ENCODE results near the gene GAP43. TPM values are rescaled to one million over a fixed set of nuclear protein-coding genes. Genes with fewer than 3 reads are reported as not detected.

The GAP43 gene
- total and polyA plus RNA-seq, 2 experiments from 2014 or later: 2.1 to 5.7 TPM

DNA sequence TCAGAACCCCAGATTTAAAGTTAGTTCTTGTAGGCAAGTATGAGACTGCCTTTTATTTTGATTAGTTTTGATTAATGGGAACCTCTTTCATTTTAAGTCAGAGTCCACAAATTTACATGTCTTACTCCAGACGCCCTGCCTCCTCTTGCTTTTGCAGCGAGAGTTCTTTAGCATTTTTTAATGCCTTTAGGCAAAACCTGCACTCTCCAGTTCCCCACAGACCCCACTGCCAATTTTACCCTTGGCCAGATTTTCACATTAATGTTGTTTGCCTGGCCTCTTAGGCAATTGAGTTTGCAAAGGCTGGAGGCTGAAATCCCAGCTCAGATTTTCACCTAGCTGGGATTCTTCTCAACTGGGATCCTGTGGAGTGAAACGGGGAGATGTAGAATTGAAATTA, 85.8 kb downstream of the GAP43 start:
- DNase-seq (ENCODE audit: low read depth in 1 of 2, low spot score in 1 of 2): no peak
- no peak for TF ChIP-seq CTCF (IDR thresholded peaks at IDR 0.05; ENCODE audit: low read depth, low read length)
- H3K9me3 ChIP-seq (ENCODE audit: low read depth): no peaks in the 10 kb centered on the region
- H3K4me1 ChIP-seq (ENCODE audit: low read depth): no peaks in the 10 kb centered on the region
- H3K27me3 ChIP-seq: no peaks in the 10 kb centered on the region
- no peak overlapping the region for H3K27ac ChIP-seq
- H3K4me3 ChIP-seq: no peak overlapping the region
- H3K36me3 ChIP-seq: no peaks in the 10 kb centered on the region

DNA sequence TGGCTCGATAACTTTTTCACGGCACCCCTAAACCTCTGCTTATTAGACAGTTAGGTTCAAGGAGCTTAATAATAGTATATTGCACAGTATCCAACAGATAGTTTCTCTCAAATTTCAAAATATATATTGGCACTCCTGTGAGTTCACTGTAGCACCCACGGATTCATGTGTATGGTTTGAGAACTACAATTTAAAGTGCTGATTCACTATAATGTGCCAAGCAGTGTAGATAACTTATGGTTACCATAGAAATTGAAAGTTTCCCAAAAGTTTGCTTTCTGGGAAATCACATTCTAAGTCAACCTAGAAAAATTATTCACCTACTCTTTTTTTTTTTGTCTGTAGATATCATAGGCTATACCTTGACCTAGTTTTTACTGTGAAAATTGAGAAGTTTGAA, 86.6 kb downstream of the GAP43 start:
- Histone ChIP-seq H3K9me3 (ENCODE audit: low read depth) (no peaks in the 10 kb centered on the region), H3K4me1 (ENCODE audit: low read depth) (no peaks in the 10 kb centered on the region), H3K27ac (no peak overlapping the region), H3K27me3 (no peaks in the 10 kb centered on the region), H3K4me3 (no peak overlapping the region), H3K36me3 (no peaks in the 10 kb centered on the region)
- TF ChIP-seq CTCF (IDR thresholded peaks at IDR 0.05; ENCODE audit: low read depth, low read length): no peak
- DNase-seq (ENCODE audit: low read depth in 1 of 2, low spot score in 1 of 2): peak in 1 of 2 donors; percentile 45

DNA sequence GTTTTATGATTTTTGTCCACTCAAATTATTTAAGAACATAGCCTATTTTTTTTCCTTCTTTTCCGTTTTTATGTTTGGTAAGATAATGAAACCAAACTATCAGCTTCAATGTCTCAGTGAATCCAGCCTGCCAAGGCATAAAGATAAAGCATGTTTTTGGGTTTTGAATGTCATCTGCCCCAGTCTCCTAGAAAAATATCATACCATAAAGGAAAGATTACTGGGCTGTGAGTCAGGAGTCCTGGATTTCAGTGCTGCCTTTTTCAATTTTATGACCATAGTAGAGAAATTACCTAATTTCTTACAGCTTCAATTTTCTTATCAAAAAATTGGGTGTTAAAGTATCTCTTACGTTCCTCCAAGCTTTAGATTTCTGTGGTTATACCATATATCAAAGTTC, 87.5 kb downstream of the GAP43 start:
- Histone ChIP-seq H3K4me3 (no peak overlapping the region), H3K36me3 (no peaks in the 10 kb centered on the region), H3K27ac (no peak overlapping the region), H3K9me3 (ENCODE audit: low read depth) (no peaks in the 10 kb centered on the region), H3K27me3 (no peaks in the 10 kb centered on the region), H3K4me1 (ENCODE audit: low read depth) (no peaks in the 10 kb centered on the region)
- TF ChIP-seq CTCF (IDR thresholded peaks at IDR 0.05; ENCODE audit: low read depth, low read length): no peak
- peak in 1 of 2 donors; percentile 43 for DNase-seq (ENCODE audit: low read depth in 1 of 2, low spot score in 1 of 2)

DNA sequence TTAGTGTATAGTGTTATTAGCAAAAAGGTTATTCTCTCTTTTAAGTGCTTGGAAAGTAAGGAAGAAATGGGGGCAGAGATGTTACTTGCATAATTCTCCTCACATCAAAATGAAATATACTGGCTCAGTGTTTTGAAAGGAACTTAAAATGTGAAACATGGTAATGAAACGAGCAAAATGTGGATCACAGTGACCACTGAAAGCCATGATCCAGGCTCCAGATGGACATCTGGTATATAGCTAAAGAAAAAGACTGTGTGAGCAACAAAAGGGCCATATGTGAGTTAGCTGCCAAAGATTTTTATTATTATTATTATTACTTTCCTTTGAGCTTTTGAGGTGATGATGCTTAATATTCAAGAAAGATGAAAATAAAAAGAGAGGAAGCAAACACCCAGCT, 89.6 kb downstream of the GAP43 start:
- Histone ChIP-seq H3K36me3 (no peaks in the 10 kb centered on the region), H3K27me3 (no peaks in the 10 kb centered on the region), H3K4me3 (no peak overlapping the region), H3K4me1 (ENCODE audit: low read depth) (no peaks in the 10 kb centered on the region), H3K9me3 (ENCODE audit: low read depth) (no peaks in the 10 kb centered on the region), H3K27ac (no peak overlapping the region)
- DNase-seq (ENCODE audit: low read depth in 1 of 2, low spot score in 1 of 2): no peak
- no peak for TF ChIP-seq CTCF (IDR thresholded peaks at IDR 0.05; ENCODE audit: low read depth, low read length)

DNA sequence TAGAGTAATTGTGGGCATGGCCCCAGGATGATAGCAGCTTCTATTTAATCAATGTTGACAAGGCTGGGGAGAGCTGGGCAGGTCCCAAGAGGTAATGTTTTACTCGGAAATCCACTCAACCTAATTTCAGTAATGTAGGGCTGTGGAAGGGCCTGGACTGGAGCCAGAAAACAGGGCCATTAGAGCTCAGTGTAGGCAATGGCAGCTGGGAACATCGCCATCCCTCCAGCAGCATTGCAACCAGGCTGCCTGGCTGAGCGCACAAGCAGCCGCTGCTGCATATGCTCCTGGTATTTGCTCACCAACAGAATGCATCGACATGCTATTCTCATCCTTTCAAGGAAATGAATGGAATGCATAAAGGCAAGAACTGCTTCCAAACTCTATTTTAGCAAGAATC, 90.0 kb downstream of the GAP43 start:
- peak in 1 of 2 donors; percentile 29 for DNase-seq (ENCODE audit: low read depth in 1 of 2, low spot score in 1 of 2)
- no peak overlapping the region for H3K4me3 ChIP-seq
- TF ChIP-seq CTCF (IDR thresholded peaks at IDR 0.05; ENCODE audit: low read depth, low read length): no peak
- no peaks in the 10 kb centered on the region for H3K4me1 ChIP-seq (ENCODE audit: low read depth)
- H3K27ac ChIP-seq: no peak overlapping the region
- no peaks in the 10 kb centered on the region for H3K36me3 ChIP-seq
- H3K27me3 ChIP-seq: no peaks in the 10 kb centered on the region
- H3K9me3 ChIP-seq (ENCODE audit: low read depth): no peaks in the 10 kb centered on the region

- Histone ChIP-seq H3K27ac (no peak overlapping the region), H3K4me1 (ENCODE audit: low read depth) (no peaks in the 10 kb centered on the region), H3K4me3 (no peak overlapping the region), H3K36me3 (no peaks in the 10 kb centered on the region), H3K27me3 (no peaks in the 10 kb centered on the region), H3K9me3 (ENCODE audit: low read depth) (no peaks in the 10 kb centered on the region)
- no peak for DNase-seq (ENCODE audit: low read depth in 1 of 2, low spot score in 1 of 2)
- TF ChIP-seq CTCF (IDR thresholded peaks at IDR 0.05; ENCODE audit: low read depth, low read length): no peak
Measured at GRCh38 chr3:115715241-115715745, 92.0 kb downstream of the GAP43 start.
